ENCODE data around the gene OR10H5.

The OR10H5 gene

DNA sequence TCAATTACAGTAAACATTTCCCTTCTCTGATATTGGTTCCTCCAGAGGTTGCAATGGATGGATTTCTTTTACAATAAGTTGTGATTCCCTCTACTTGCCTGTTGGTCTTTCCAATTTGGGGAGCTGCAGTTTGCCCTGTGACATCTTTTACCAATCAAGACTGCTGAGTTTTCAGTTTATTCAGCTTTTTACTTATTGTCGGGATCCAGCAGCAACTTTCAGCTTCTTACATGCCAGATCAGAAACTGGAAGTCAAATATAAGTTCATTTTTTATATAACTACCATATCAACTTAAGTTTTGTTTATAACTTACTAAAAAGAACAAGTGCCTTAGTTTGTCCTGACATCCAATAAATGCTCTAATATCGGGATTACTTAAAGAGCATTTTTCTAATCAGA lies 39.2 kb upstream of the OR10H5 start:
- no peaks in the 10 kb centered on the region for H3F3A ChIP-seq (ENCODE audit: control insufficient read depth, insufficient read depth)
- H3K9me3 ChIP-seq (ENCODE audit: control insufficient read depth, insufficient read depth, low read length) = no peaks in the 10 kb centered on the region
- H3K27me3 ChIP-seq (ENCODE audit: control insufficient read depth, low read length) = peaks cover 11% of the 10 kb centered on the region

DNA sequence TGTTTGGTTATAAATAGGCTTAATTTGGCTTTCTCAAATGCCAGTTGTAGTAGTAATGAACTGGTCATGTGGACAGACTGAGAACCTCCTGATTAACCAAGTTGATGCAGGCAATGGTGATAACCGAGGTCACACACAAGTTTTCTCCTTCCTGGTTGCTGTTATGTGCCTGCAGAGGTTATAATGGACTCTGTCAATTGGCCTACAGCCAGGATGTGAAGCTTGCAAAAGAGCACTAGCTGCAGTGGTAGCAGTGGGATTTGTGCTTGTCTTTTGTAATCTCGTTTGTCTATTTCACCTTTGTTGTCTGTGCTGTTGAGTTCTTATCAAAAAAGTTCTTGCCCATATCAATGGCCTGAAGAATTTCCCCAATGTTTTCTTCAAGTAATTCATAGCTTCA lies 29.1 kb upstream of the OR10H5 start:
- Histone ChIP-seq H3K9me3 (ENCODE audit: control insufficient read depth, insufficient read depth, low read length) (no peaks in the 10 kb centered on the region), H3K4me3 (ENCODE audit: low read length) (no peak overlapping the region), H3K27me3 (ENCODE audit: control insufficient read depth, low read length) (peaks cover 8% of the 10 kb centered on the region), H4K20me1 (ENCODE audit: control insufficient read depth, insufficient read depth, low read depth, low read length) (no peaks in the 10 kb centered on the region), H3K9me2 (replicated peaks; ENCODE audit: control insufficient read depth, low read length) (no peaks in the 10 kb centered on the region), H3K4me1 (ENCODE audit: control insufficient read depth, low read length) (no peaks in the 10 kb centered on the region), H3K36me3 (ENCODE audit: control insufficient read depth, low read length) (no peaks in the 10 kb centered on the region), H3K79me2 (ENCODE audit: control insufficient read depth, low read length) (no peaks in the 10 kb centered on the region), H3K4me2 (ENCODE audit: low read length) (no peak overlapping the region), H3F3A (ENCODE audit: control insufficient read depth, insufficient read depth) (no peaks in the 10 kb centered on the region), H3K27ac (ENCODE audit: low read depth, low read length) (no peak overlapping the region)
- TF ChIP-seq EZH2phosphoT487 (IDR thresholded peaks at IDR 0.05; ENCODE audit: borderline replicate concordance, low read length) = no peak
- TF ChIP-seq, protein P1, sequence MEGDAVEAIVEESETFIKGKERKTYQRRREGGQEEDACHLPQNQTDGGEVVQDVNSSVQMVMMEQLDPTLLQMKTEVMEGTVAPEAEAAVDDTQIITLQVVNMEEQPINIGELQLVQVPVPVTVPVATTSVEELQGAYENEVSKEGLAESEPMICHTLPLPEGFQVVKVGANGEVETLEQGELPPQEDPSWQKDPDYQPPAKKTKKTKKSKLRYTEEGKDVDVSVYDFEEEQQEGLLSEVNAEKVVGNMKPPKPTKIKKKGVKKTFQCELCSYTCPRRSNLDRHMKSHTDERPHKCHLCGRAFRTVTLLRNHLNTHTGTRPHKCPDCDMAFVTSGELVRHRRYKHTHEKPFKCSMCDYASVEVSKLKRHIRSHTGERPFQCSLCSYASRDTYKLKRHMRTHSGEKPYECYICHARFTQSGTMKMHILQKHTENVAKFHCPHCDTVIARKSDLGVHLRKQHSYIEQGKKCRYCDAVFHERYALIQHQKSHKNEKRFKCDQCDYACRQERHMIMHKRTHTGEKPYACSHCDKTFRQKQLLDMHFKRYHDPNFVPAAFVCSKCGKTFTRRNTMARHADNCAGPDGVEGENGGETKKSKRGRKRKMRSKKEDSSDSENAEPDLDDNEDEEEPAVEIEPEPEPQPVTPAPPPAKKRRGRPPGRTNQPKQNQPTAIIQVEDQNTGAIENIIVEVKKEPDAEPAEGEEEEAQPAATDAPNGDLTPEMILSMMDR (IDR thresholded peaks at IDR 0.05; ENCODE audit: low read depth, low read length, poor library complexity, severe bottlenecking) = no peak

More for the DNA sequence above, 39.2 kb upstream of the OR10H5 start:
- H3K36me3 ChIP-seq (ENCODE audit: control insufficient read depth, low read length) = no peaks in the 10 kb centered on the region
- H3K4me2 ChIP-seq (ENCODE audit: low read length) = no peak overlapping the region
- no peak overlapping the region for H3K27ac ChIP-seq (ENCODE audit: low read depth, low read length)
- H3K79me2 ChIP-seq (ENCODE audit: control insufficient read depth, low read length) = no peaks in the 10 kb centered on the region
- H3K4me3 ChIP-seq (ENCODE audit: low read length) = no peak overlapping the region
- H4K20me1 ChIP-seq (ENCODE audit: control insufficient read depth, insufficient read depth, low read depth, low read length) = no peaks in the 10 kb centered on the region
- no peaks in the 10 kb centered on the region for H3K9me2 ChIP-seq (replicated peaks; ENCODE audit: control insufficient read depth, low read length)
- no peaks in the 10 kb centered on the region for H3K4me1 ChIP-seq (ENCODE audit: control insufficient read depth, low read length)
- TF ChIP-seq, protein P1 (IDR thresholded peaks at IDR 0.05; ENCODE audit: low read depth, low read length, poor library complexity, severe bottlenecking) = no peak
- TF ChIP-seq EZH2phosphoT487 (IDR thresholded peaks at IDR 0.05; ENCODE audit: borderline replicate concordance, low read length) = no peak

DNA sequence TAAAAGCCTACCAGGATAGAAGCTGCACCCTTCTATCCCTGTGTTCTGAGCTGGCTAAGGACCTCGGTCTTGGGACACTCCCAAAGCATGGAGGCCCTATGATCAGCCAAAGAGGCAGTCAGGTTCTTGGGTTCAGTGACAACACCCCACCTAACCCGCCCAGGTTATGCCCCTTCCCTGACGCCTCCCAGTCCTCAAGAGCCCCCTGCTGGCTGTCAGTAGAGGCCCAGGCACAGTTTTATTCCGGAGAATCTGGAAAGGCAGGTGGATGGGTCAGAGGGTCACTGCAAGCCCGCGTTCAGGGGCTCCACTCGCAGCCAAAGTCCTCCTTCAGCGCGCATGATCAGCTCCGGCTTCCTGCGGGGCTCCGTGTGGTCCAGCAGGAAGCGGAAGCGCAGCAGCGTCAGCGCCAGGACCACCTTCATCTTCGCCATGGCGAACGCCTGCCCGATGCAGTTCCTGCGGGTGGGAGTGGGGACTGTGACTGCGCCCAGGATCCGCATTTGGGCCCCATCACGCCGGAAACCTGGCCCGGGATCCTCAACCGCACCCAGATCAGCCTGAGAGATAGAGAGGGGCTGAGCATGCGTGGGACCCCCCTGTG lies 27.4 kb upstream of the OR10H5 start:
- Histone ChIP-seq H3K9me2 (replicated peaks; ENCODE audit: control insufficient read depth, low read length) (no peaks in the 10 kb centered on the region), H3K27ac (ENCODE audit: low read depth, low read length) (no peak overlapping the region), H3K9me3 (ENCODE audit: control insufficient read depth, insufficient read depth, low read length) (no peaks in the 10 kb centered on the region), H3K36me3 (ENCODE audit: control insufficient read depth, low read length) (no peaks in the 10 kb centered on the region), H3K79me2 (ENCODE audit: control insufficient read depth, low read length) (no peaks in the 10 kb centered on the region), H3K4me3 (ENCODE audit: low read length) (no peak overlapping the region), H3F3A (ENCODE audit: control insufficient read depth, insufficient read depth) (no peaks in the 10 kb centered on the region), H3K27me3 (ENCODE audit: control insufficient read depth, low read length) (peaks cover 8% of the 10 kb centered on the region), H3K4me2 (ENCODE audit: low read length) (no peak overlapping the region), H3K4me1 (ENCODE audit: control insufficient read depth, low read length) (no peaks in the 10 kb centered on the region), H4K20me1 (ENCODE audit: control insufficient read depth, insufficient read depth, low read depth, low read length) (no peaks in the 10 kb centered on the region)
- TF ChIP-seq, protein P1 (IDR thresholded peaks at IDR 0.05; ENCODE audit: low read depth, low read length, poor library complexity, severe bottlenecking) = peak; percentile 34
- TF ChIP-seq EZH2phosphoT487 (IDR thresholded peaks at IDR 0.05; ENCODE audit: borderline replicate concordance, low read length) = no peak

Measured in DOHH2 (cell line).